H1 (cell line): Measurements from ENCODE around the gene KLHL21. TPM values are rescaled to one million over a fixed set of nuclear protein-coding genes. Genes with fewer than 3 reads are reported as not detected.

Experiments
- CTCF ChIA-PET: fragments of 300-600 bp; sonication (Branson Sonifier 250); formaldehyde crosslinking; loops from one replicate; lab custom pipeline; 2021; ENCODE audit not compliant: partially characterized antibody; lab: Charles Lee
- POLR2A ChIA-PET: fragments of 300-600 bp; sonication (Branson Sonifier 250); formaldehyde crosslinking; loops from one replicate; lab custom pipeline; 2021; ENCODE audit warnings: inconsistent platforms; ENCODE audit not compliant: partially characterized antibody; lab: Charles Lee
- DNase-seq, 2 experiments: peaks; one replicate each; pipeline versions ENCODE4 v3.0.0 to v3.0.0-alpha.2; 2010 to 2022; ENCODE audit warnings: low spot score in 2 of 2, low read depth in 1 of 2, mixed read lengths in 1 of 2
- FAIRE-seq: peaks from 2 replicates; lab custom pipeline; 2011; peaks lifted over from hg19 to GRCh38; lab: Jason Lieb, UNC
- H2AFZ ChIP-seq: 2 replicates; pipeline ENCODE4 v1.8.1; 2012; ENCODE audit warnings: low read length, inconsistent platforms
- H2AK5ac ChIP-seq: 2 replicates; pipeline ENCODE4 v1.6.1; 2013; ENCODE audit warnings: low read depth, low read length
- H2BK120ac ChIP-seq: replicated peaks from 2 replicates; pipeline ENCODE3; 2013; ENCODE audit warnings: low read depth, low read length, inconsistent platforms
- H2BK12ac ChIP-seq: 2 replicates; pipeline ENCODE4 v1.6.1; 2013; ENCODE audit warnings: low read depth, low read length
- H2BK15ac ChIP-seq: 2 replicates; pipeline ENCODE4 v1.6.1; 2013; ENCODE audit warnings: low read length
- H2BK20ac ChIP-seq: 2 replicates; pipeline ENCODE4 v1.6.1; 2013; ENCODE audit warnings: low read length
- H2BK5ac ChIP-seq: 2 replicates; pipeline ENCODE4 v1.6.1; 2013; ENCODE audit warnings: low read depth, low read length
- H3K14ac ChIP-seq: 2 replicates; pipeline ENCODE4 v1.6.1; 2013; ENCODE audit warnings: inconsistent platforms; ENCODE audit not compliant: insufficient read length
- H3K18ac ChIP-seq: 2 replicates; pipeline ENCODE4 v1.6.1; 2013; ENCODE audit warnings: low read length; ENCODE audit errors: extremely low read depth
- H3K23ac ChIP-seq: 2 replicates; pipeline ENCODE4 v1.6.1; 2013; ENCODE audit warnings: inconsistent platforms; ENCODE audit not compliant: insufficient read length
- H3K23me2 ChIP-seq: 2 replicates; pipeline ENCODE4 v1.6.1; 2013; ENCODE audit warnings: low read depth, low read length
- H3K27ac ChIP-seq: 2 replicates; pipeline ENCODE4 v1.6.1; 2011; ENCODE audit warnings: low read depth, low read length, inconsistent platforms
- H3K27me3 ChIP-seq, 4 experiments: replicated peaks in 1 of 4; 1 replicate in 1 of 4; 2 replicates in 3 of 4; pipeline versions ENCODE4 v1.6.1 to v1.8.1; 2011 to 2013; ENCODE audit warnings: low read length in 3 of 4, mild to moderate bottlenecking in 3 of 4, inconsistent platforms in 2 of 4, mixed read lengths in 2 of 4, moderate library complexity in 1 of 4; ENCODE audit not compliant: control insufficient read depth in 3 of 4, insufficient read depth in 3 of 4; ENCODE audit errors: extremely low read depth in 1 of 4
- H3K36me3 ChIP-seq, 4 experiments: 2 replicates each; pipeline versions ENCODE4 v1.6.1 to v1.8.1; 2011 to 2013; ENCODE audit warnings: mild to moderate bottlenecking in 4 of 4, low read length in 3 of 4, moderate library complexity in 2 of 4, control low read depth in 1 of 4, inconsistent platforms in 1 of 4; ENCODE audit not compliant: insufficient read depth in 4 of 4, control insufficient read depth in 2 of 4
- H3K4ac ChIP-seq: replicated peaks from 2 replicates; pipeline ENCODE3; 2013; ENCODE audit warnings: low read length, low read depth, mixed read lengths, inconsistent platforms; ENCODE audit not compliant: insufficient read length
- H3K4me1 ChIP-seq, 4 experiments: replicated peaks in 1 of 4; 1 replicate in 1 of 4; 2 replicates in 3 of 4; pipeline versions ENCODE4 v1.6.1 to v1.8.1; 2011 to 2013; ENCODE audit warnings: low read length in 3 of 4, inconsistent platforms in 2 of 4, mixed read lengths in 1 of 4; ENCODE audit not compliant: insufficient read depth in 4 of 4, control insufficient read depth in 3 of 4
- H3K4me2 ChIP-seq, 2 experiments: 2 replicates each; pipeline versions ENCODE4 v1.6.1 to v1.8.1; 2011 to 2013; ENCODE audit warnings: low read depth in 2 of 2, low read length in 2 of 2, control low read depth in 1 of 2, inconsistent platforms in 1 of 2, mild to moderate bottlenecking in 1 of 2; ENCODE audit not compliant: insufficient read depth in 1 of 2
- H3K4me3 ChIP-seq, 4 experiments: fragments of 200-600, 300-600 bp in 1 of 4; sonication (generic), shearing (Covaris generic), sonication (Bioruptor Twin) in 1 of 4; 2 replicates each; pipeline versions ENCODE4 v1.5.1 to v1.8.1; 2011 to 2016; ENCODE audit warnings: low read length in 4 of 4, low read depth in 3 of 4, control low read depth in 2 of 4, inconsistent platforms in 2 of 4, mild to moderate bottlenecking in 2 of 4, mixed read lengths in 1 of 4, moderate library complexity in 1 of 4; ENCODE audit not compliant: insufficient read depth in 2 of 4; ENCODE audit errors: extremely low read depth in 1 of 4
- H3K56ac ChIP-seq: replicated peaks from 2 replicates; pipeline ENCODE3; 2013; ENCODE audit warnings: low read depth, mild to moderate bottlenecking, mixed read lengths, low read length, inconsistent platforms; ENCODE audit not compliant: insufficient read length
- H3K79me1 ChIP-seq: 2 replicates; pipeline ENCODE4 v1.6.1; 2013; ENCODE audit warnings: low read depth, low read length, control low read depth
- H3K79me2 ChIP-seq, 2 experiments: 2 replicates each; pipeline versions ENCODE4 v1.6.1 to v1.8.1; 2012 to 2013; ENCODE audit warnings: low read length in 2 of 2, mild to moderate bottlenecking in 2 of 2, inconsistent platforms in 1 of 2; ENCODE audit not compliant: insufficient read depth in 2 of 2, control insufficient read depth in 1 of 2
- H3K9ac ChIP-seq, 4 experiments: replicated peaks in 1 of 4; 1 replicate in 1 of 4; 2 replicates in 3 of 4; pipeline versions ENCODE4 v1.6.1 to v1.8.1; 2011 to 2013; ENCODE audit warnings: low read depth in 3 of 4, low read length in 3 of 4, control low read depth in 2 of 4, mild to moderate bottlenecking in 2 of 4, moderate library complexity in 2 of 4, inconsistent platforms in 1 of 4; ENCODE audit errors: extremely low read depth in 1 of 4
- H3K9me3 ChIP-seq, 2 experiments: 2 replicates each; pipeline versions ENCODE4 v1.6.1 to v1.8.1; 2012 to 2013; ENCODE audit warnings: mild to moderate bottlenecking in 2 of 2, moderate library complexity in 2 of 2, control low read depth in 1 of 2, inconsistent platforms in 1 of 2, low read depth in 1 of 2, low read length in 1 of 2, mixed read lengths in 1 of 2; ENCODE audit not compliant: insufficient read depth in 2 of 2
- H4K20me1 ChIP-seq, 2 experiments: replicated peaks in 1 of 2; 2 replicates each; pipeline versions ENCODE3 to v1.8.1; 2011 to 2013; ENCODE audit warnings: inconsistent platforms in 2 of 2, low read length in 2 of 2, mild to moderate bottlenecking in 1 of 2; ENCODE audit not compliant: insufficient read depth in 2 of 2, control insufficient read depth in 1 of 2
- H4K5ac ChIP-seq: 2 replicates; pipeline ENCODE4 v1.6.1; 2013; ENCODE audit warnings: low read length, low read depth, mixed read lengths, inconsistent platforms; ENCODE audit not compliant: insufficient read length
- H4K8ac ChIP-seq: 2 replicates; pipeline ENCODE4 v1.8.0; 2013; ENCODE audit warnings: mild to moderate bottlenecking, moderate library complexity, low read length, inconsistent platforms; ENCODE audit not compliant: insufficient read depth; ENCODE audit errors: extremely low read depth
- H4K91ac ChIP-seq: replicated peaks from 2 replicates; pipeline ENCODE3; 2013; ENCODE audit warnings: low read length, mixed read lengths, inconsistent platforms; ENCODE audit not compliant: insufficient read length
- ATF3 ChIP-seq: IDR thresholded peaks from 2 replicates; pipeline ENCODE4 v1.6.1; 2011; ENCODE audit warnings: low read depth, mild to moderate bottlenecking, low read length; ENCODE audit not compliant: insufficient read depth
- CBX5 ChIP-seq: fragments of 300-800, 300-1000 bp; sonication (generic); IDR thresholded peaks from 2 replicates; pipeline ENCODE4 v1.7.1; 2016; ENCODE audit warnings: antibody characterized with exemption, low read length, low read depth
- CHD1 ChIP-seq: IDR thresholded peaks from 2 replicates; pipeline ENCODE4 v1.6.1; 2012; ENCODE audit warnings: low read depth, low read length, improper control_type of control experiment
- MAFK ChIP-seq: IDR thresholded peaks from 2 replicates; pipeline ENCODE4 v1.6.1; 2012; ENCODE audit warnings: low read depth, mild to moderate bottlenecking, improper control_type of control experiment, low read length
- NRF1 ChIP-seq: IDR thresholded peaks from 2 replicates; pipeline ENCODE4 v1.6.1; 2011; ENCODE audit warnings: mild to moderate bottlenecking, low read depth, low read length, improper control_type of control experiment
- RBBP5 ChIP-seq: IDR thresholded peaks from 2 replicates; pipeline ENCODE4 v1.7.1; 2012; ENCODE audit warnings: low read depth, mild to moderate bottlenecking, inconsistent platforms, low read length, moderate library complexity, borderline replicate concordance
- SAP30 ChIP-seq: fragments of 300-600 bp; sonication (generic); IDR thresholded peaks from 2 replicates; pipeline ENCODE4 v1.7.1; 2012; ENCODE audit warnings: low read length, moderate library complexity, mild to moderate bottlenecking, inconsistent platforms; ENCODE audit not compliant: insufficient read depth, insufficient replicate concordance
- TBP ChIP-seq: IDR thresholded peaks from 2 replicates; pipeline ENCODE4 v1.6.1; 2011; ENCODE audit warnings: low read depth, low read length, improper control_type of control experiment
- TEAD4 ChIP-seq: IDR thresholded peaks from 2 replicates; pipeline ENCODE4 v1.6.1; 2012; ENCODE audit warnings: low read depth, low read length, inconsistent platforms, mixed read lengths
- USF2 ChIP-seq: IDR thresholded peaks from 2 replicates; pipeline ENCODE4 v1.6.1; 2011; ENCODE audit warnings: low read length, improper control_type of control experiment
- WGBS, 2 experiments: shearing (Covaris generic) in 1 of 2; methylation state at CpG; one replicate each; pipeline versions ENCODE4 v1.1.6 to v1.1.7; 2013 to 2015; ENCODE audit warnings: low lambda C conversion rate in 2 of 2, mixed read lengths in 2 of 2, inconsistent platforms in 1 of 2, low coverage in 1 of 2, missing lambda C conversion rate in 1 of 2; ENCODE audit not compliant: insufficient replicate concordance in 2 of 2, insufficient coverage in 1 of 2, insufficient read length in 1 of 2; ENCODE audit errors: extremely low coverage in 1 of 2, missing lambda C conversion rate in 1 of 2; 5-methylcytosine and 5-hydroxymethylcytosine counted together
- polyA plus RNA-seq, 7 experiments: library from polyadenylated mRNA; depleted of rRNA in 3 of 7; stranded (reverse) in 5 of 7; unstranded in 2 of 7; fragments of >200 nt in 5 of 7; fragments of 200-250 nt in 2 of 7; gene quantifications; 1 replicate in 5 of 7; 2 replicates in 1 of 7; 4 replicates in 1 of 7; pipeline versions ENCODE4 v1.2.1 to v1.2.3, GENCODE V29; 2011 to 2013; ENCODE audit warnings: missing spikeins in 2 of 7, mixed read lengths in 2 of 7
- total RNA-seq: library from RNA; stranded (reverse); fragmentation: NEBNext Ultra II Directional; extraction: Animal tissue kit (Norgen Biotek cat#: 25700); gene quantifications from 2 replicates; pipeline ENCODE4 v1.2.1, GENCODE V29; 2021

KLHL21 gene
- total and polyA plus RNA-seq, 2 of the 8 experiments (the other 6 are each of a cell fraction or from before 2014, with no cell fraction given) = 11.9 to 22.3 TPM

GRCh38 chr1:6627031-6627430 lies 24.4 kb upstream of the KLHL21 start:
- Histone ChIP-seq H4K5ac (no peak overlapping the region), H3K36me3 (peaks cover 0 to 28% (median 9%) of the 10 kb centered on the region in 4 experiments; a peak in 7 of 8 replicates), H3K79me1 (peaks cover 2% of the 10 kb centered on the region; the same call in 1 of the 2 replicates), H2BK15ac (no peak overlapping the region), H3K79me2 (peaks cover 0 to 20% of the 10 kb centered on the region in 2 experiments; a peak in 3 of 4 replicates), H3K27me3 (no peaks in the 10 kb centered on the region), H3K4ac (no peak overlapping the region), H3K23me2 (no peaks in the 10 kb centered on the region; the same call in 1 of the 2 replicates), H2BK20ac (no peak overlapping the region), H4K91ac (no peak overlapping the region), H2BK120ac (no peak overlapping the region), H3K4me2 (no peak overlapping the region), H4K8ac (no peak overlapping the region), H3K56ac (no peak overlapping the region), H3K4me3 (no peak overlapping the region), H4K20me1 (peaks cover 5 to 14% of the 10 kb centered on the region in 2 experiments), H2AK5ac (no peak overlapping the region), H3K14ac (no peak overlapping the region), H3K27ac (no peak overlapping the region), H2BK5ac (no peak overlapping the region), H3K18ac (no peak overlapping the region), H3K9ac (no peak overlapping the region), H2BK12ac (no peak overlapping the region), H3K9me3 (no peaks in the 10 kb centered on the region), H3K4me1 (0 out of 7 replicates have a peak, but pooled peaks cover 0 to 2% (median 0%) of the 10 kb centered on the region in 4 experiments), H2AFZ (no peak overlapping the region), H3K23ac (no peak overlapping the region)
- FAIRE-seq = no peak
- DNase-seq = no peak
- no peak for TF ChIP-seq TEAD4
- no peak for TF ChIP-seq ATF3
- TF ChIP-seq NRF1 = no peak
- no peak for TF ChIP-seq USF2
- no peak for TF ChIP-seq RBBP5
- TF ChIP-seq SAP30 = no peak
- no peak for TF ChIP-seq CHD1
- no peak for TF ChIP-seq MAFK
- no peak for TF ChIP-seq TBP
- TF ChIP-seq CBX5 = no peak
- ChIA-PET CTCF (interaction anchor here (0.7 to 2.7 kb wide), 3 partner anchors 10 to 416 kb away, joined by 3 to 10 read pairs (median 3); no protein-coding TSS in a partner anchor), POLR2A (interaction anchor here (1.0 to 14.3 kb wide), 2 partner anchors 27 to 76 kb away, joined by 3 to 175 read pairs; partner anchors contain the start of gene KLHL21)
- WGBS, 2 experiments = 97% methylated on average over 9 of the region's 9 CpGs; no CpG with 5 or more reads in 1 of the 2 experiments
